Lung (tissue), 4 donors: Measurements from ENCODE around the gene ABCA4. TPM values are rescaled to one million over a fixed set of nuclear protein-coding genes. Genes with fewer than 3 reads are reported as not detected.

Experiments used
- polyA plus RNA-seq, 2 donors: library from polyadenylated mRNA; stranded (reverse); fragments of 200-250 nt; gene quantifications; one replicate each; pipeline ENCODE4 v1.2.1, GENCODE V29; 2013
- total RNA-seq, 2 donors: library from RNA; depleted of rRNA in 1 of 2; stranded (reverse); fragments of >200 nt in 1 of 2; gene quantifications; one replicate each; pipeline ENCODE4 v1.2.1, GENCODE V29; 2014 to 2021
- donor health status: Bipolar disorder and iron deficiency.
- donor health status: healthy.
- donor health status: DM: yes; HTN: yes; CAD: no.

ABCA4 gene
- total and polyA plus RNA-seq, 4 donors: 0.21 to 1.0 (median 0.67) TPM

Other genes with a start within 250 kb of the ABCA4 start
- gene DNTTIP2, start 241.9 kb downstream of the ABCA4 start, total RNA-seq: 10 to 100 TPM; 46.5 to 46.9 TPM
- 10 to 100 TPM; 36.6 to 79.9 TPM for gene DNTTIP2, start 241.9 kb downstream of the ABCA4 start, polyA plus RNA-seq
- gene GCLM, start 211.7 kb downstream of the ABCA4 start, total RNA-seq: 10 to 100 TPM; 14.8 to 25.7 TPM
- 10 to 100 TPM in 1 of 2 donors, 1 to 10 TPM in 1; 8.7 to 25.1 TPM for gene GCLM, start 211.7 kb downstream of the ABCA4 start, polyA plus RNA-seq
- 100 to 1,000 TPM in 1 of 2 donors, 10 to 100 TPM in 1; 43.5 to 144 TPM for gene ARHGAP29, start 116.4 kb upstream of the ABCA4 start, total RNA-seq
- 10 to 100 TPM; 13.3 to 17.4 TPM for gene ARHGAP29, start 116.4 kb upstream of the ABCA4 start, polyA plus RNA-seq